ENCODE results near the gene PALLD. TPM values are rescaled to one million over a fixed set of nuclear protein-coding genes. Genes with fewer than 3 reads are reported as not detected.

The PALLD gene
- polyA plus RNA-seq, 4 donors, result 179 to 246 (median 227) TPM

DNA sequence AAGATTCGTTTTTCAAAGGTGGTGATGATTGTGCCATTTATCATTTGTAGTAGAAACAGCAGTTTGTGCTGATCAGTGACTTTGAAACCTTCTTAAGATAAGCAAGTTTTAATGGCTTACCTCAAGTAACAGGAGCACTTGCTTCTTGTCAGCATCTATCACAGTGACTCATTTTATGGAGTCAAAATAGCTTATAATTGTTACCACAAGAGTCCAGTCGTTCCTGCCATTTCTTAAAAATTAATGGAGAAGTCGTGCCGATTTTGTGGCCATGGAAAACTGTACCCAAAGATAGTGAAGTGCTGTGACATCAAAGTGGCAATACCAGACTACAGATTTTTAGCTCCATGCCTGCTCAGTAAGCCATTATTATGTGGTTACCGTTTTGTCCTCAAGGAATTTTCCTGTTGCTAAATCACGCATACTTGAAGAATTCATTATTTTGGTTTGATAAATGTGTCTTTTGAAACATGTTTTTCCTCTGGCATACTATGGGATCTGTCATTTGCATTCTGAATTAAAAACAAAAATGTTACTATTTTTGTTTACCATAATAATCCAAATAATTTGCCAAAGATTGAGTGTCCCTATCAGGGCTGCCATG lies 383.3 kb downstream of the PALLD start:
- DNase-seq (ENCODE audit: low read depth in 4 of 4, low spot score in 3 of 4), result no peak

DNA sequence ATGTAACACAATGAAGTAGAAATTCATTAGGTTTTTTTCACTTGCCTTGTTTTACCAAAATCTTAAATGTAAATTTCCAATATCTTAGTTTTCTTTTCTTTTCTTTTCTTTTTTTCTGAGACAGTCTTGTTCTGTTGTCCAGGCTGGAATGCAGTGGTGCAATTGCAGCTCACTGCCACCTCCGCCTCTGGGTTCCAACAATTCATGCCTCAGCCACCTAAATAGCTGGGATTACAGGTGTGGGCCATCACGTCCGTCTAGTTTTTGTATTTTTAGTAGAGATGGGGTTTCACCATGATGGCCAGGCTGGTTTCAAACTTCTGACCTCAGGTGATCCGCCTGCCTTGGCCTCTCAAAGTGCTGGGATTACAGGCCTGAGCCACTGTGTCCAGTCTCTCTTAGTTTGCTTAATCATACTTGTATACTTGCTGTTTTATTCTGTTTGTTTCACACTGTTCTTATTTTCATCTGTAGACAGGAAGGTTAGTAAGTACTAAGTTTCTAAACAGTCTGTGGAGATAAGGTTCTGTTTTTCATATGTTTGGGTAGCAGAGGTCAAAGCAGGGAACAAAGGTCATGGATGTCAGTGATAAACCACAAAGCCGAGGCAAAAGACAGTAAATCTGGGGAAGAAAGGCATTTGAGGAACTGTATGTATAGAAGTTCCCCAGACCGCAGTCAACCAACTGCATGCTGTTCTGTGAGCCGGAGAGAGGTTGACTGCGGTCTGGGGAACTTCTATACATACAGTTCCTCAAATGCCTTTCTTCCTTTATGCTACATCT lies 384.2 kb downstream of the PALLD start:
- no peak for DNase-seq (ENCODE audit: low read depth in 4 of 4, low spot score in 3 of 4)

DNA sequence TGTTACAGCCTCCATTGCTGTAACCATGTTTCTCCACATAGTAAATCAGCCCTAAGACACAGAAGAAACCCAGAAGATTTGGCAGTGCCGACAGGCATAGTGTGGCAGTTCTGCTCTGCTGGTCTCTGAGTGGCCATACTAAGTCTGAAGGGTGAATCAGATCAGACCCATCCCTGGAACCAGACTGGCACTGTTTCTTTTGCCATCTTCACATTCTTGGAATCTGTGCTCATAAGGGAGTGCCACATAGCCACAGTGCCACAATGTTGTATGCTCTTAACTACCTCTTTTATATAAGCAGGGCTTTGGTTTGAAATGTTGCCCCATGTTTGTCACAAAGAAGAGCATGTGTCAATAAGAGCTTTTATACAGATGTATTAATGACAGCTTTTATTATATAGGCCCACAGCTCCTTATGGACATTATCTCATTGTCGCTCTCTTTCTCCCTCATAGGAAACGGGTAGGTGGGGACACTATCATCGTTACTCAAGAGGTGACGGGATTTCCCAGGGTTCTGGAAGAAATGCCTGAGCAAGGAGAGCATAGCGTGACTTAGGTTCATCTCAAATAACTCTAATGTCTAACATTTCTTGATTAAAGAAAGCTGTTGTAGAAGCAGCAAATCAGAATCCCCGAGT lies 385.0 kb downstream of the PALLD start:
- no peak for DNase-seq (ENCODE audit: low read depth in 4 of 4, low spot score in 3 of 4)

DNA sequence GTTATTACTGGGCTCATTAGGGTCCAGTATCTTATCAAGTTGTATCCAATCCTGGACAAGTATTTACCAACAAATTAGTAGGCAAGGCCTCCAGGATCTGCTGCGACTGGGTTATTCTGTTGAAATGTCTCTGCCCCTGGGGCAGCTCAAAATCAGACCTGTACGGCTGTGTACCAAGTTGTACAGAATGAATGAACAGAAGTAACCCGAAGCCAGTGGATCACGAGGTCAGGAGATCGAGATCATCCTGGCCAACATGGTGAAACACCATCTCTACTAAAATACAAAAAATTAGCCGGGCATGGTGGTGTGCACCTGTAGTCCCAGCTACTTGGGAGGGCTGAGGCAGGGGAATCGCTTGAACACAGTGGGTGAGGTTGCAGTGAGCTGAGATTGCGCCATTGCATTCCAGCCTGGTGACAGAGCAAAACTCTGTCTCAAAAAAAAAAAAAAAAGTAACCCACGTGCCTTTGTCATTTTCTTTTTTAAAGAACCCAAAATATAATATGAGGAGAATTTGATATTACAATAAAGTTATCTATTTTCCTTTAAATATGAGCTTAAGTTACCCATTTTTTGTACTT lies 385.9 kb downstream of the PALLD start:
- DNase-seq (ENCODE audit: low read depth in 4 of 4, low spot score in 3 of 4), result no peak

DNA sequence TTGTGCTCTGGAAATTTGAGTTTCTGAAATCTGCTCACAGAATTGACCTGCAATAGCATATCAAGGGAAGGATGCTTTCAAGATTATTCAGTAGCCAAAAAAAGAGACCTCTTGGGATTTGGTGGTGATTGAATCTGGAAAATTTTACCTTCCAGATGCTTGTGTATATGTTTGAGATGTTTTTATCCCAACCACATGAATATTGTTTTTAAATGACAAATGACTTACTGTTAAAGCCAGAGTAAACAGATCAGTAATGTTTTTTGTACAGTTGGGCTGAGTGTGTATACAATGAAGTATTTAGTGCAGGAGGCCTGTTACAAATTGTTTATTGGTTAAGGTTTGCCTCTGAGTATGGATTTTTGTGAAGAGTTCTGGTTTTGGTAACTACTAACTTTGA lies 386.7 kb downstream of the PALLD start:
- no peak for DNase-seq (ENCODE audit: low read depth in 4 of 4, low spot score in 3 of 4)

DNA sequence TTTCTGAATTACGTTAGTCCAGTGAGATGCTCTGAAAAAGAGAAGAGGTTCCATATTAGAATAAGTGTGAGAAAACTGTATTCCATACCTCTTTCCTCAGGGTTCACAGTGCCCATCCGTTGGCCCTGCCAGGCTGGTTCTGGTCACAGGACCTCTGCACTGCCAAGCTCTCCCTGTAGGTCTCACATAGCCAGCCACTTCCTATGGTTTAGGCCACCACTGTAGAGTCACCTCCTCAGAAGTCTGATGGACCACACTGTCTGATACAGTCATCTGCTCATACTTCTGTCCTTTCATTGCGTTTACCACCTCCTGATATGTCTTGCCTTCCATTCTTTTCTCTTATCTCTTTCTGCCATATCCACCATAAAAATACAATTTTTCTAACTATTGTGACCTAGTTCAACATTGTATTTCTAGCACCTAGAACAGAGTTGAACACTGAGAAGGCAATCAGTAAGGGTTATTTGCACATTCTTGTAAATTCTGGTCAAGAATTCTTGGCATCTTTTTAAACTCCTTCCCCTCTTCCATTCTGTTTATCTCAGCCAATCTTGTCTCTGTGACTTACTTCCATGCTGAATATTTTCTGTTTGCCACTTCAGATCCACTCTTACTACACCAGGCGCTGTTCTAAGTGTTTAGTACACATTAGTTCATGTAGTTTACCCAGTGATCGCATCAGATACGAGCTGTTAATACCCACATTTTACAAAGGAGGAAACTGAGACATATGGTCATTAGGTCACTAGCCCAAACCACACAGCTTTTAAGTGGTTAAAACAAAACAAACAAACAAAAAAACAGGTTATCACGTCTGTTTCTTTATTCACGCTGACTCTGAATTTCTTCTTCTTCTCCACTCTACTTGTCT lies 387.6 kb downstream of the PALLD start:
- no peak for DNase-seq (ENCODE audit: low read depth in 4 of 4, low spot score in 3 of 4)

DNA sequence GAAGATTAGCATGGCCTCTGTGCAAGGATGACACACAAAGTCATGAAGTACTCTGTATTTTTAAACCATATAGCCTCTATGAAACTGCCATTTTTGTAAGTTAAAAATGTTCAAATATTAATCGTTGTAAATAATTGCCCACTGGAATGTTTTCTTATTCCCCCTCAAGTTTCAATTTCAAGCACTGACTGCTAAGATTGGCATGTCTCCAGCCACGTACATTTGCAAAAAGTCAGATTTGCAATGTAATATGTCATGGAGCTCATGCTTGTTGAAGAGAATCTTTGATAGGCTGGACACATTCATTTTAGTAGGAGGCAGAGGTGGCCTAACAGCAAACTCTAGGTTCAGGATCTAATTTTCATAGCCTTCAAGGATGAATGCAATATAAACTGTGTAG lies 388.5 kb downstream of the PALLD start:
- DNase-seq (ENCODE audit: low read depth in 4 of 4, low spot score in 3 of 4), result no peak

DNA sequence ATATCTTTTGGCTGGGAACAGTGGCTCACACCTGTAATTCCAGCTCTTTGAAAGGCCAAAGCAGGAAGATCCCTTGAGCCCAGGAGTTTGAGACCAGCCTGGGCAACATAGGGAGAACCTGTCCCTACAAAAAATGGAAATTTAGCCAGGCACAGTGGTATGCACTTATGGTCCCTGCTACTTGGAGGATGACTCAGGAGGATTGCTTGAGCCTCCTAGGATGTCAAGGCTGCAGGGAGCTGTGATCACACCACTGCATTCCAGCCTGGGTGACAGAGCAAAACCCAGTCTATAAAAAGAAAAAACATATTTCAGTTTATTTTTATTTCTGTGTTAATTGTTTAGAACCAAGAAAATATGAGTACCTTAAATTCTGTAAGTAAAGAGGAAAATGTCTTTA lies 389.5 kb downstream of the PALLD start:
- DNase-seq (ENCODE audit: low read depth in 4 of 4, low spot score in 3 of 4), result no peak

DNA sequence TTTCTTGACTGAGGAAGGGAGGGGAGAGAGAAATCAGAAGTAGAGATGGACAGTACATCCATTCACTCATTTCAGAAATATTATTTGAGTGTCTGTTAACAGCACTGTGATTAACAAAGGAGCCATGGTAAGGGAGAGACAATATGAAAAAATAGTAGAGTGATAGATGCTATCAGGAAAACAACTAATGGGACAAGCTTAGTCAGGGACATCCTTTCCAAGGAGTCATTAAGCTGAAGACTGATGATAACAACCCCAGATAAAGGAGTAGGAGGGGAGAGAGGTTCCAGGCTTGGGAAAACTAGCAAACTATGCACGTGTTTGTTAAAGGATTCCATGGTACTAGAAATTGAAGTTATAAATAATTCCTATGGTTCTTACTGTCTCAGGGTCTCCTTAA lies 391.0 kb downstream of the PALLD start:
- no peak for DNase-seq (ENCODE audit: low read depth in 4 of 4, low spot score in 3 of 4)

DNA sequence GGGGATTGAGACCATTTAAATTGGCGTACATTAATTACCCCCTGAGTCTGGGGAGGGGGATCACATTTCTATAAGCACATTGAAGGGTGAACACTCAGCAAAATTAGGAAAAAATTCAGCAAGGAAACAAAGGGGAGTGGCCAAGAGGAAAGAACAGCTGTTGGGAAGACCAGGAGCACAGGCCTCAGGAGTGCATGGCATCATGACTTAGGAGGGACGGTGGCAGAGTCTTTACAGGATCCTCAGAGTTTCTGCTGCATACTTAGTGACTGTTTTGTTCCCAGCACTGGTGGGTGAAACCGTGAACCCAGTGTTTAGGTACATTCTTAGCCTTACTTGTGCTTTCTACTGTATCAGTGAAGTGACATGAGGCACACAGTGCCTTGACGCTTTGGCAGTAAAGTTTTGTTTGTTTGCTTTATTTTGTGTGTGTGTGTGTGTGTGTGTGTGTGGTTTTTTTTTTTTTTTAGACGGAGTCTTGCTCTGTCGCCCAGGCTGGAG lies 391.9 kb downstream of the PALLD start:
- no peak for DNase-seq (ENCODE audit: low read depth in 4 of 4, low spot score in 3 of 4)

DNA sequence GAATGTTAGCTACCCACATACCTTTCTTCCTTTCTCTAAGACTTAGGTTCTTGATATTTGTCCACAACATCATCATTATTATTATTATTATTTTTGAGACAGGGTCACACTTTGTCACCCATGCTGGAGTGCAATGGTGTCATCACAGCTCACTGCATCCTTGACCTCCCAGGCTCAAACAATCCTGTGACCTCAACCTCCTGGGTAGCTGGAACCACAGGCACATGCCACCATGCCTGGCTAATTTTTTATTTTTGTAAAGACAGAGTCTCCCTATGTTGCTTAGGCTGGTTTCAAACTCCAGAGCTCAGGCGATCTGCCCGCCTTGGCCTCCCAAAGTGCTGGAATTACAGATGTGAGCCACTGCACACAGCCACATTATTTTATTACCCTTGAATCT lies 394.2 kb downstream of the PALLD start:
- DNase-seq (ENCODE audit: low read depth in 4 of 4, low spot score in 3 of 4), result no peak

DNA sequence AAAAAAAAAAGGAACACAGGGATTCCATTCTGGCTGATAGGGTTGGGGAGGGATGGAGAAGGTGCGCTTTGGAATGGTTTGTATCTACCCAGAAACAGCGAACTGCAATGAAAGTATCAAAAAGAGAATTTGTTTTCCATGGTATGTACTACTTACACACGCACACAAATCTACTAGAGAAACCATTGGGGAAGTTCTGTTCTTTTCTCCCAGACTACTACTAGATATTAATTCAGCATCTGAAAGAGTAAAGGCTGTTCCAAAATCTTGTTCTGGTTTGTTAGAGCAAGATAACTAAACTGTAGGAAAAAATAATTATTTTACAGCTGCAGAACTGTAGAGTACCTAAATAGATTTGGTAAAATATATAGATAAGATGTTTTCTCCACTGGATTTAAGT lies 394.8 kb downstream of the PALLD start:
- no peak for DNase-seq (ENCODE audit: low read depth in 4 of 4, low spot score in 3 of 4)

DNA sequence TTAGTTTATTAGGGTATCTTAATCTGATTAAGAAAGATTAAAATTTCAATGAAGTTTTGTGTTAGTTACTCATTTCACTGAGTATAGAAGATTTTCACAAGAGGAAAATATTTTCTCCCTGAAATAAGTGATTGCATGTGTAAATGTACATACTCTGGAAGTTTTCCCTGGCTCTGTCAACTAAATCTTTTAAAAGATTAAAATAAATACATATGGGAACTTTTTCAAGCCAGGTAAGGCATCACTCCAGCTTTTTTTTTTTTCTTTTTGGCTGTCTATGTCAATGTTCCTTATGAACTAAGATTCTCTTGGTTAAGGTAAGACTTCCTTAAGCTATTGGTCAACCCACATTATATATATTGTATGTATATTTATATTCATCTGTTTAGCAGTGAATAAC lies 395.6 kb downstream of the PALLD start:
- no peak for DNase-seq (ENCODE audit: low read depth in 4 of 4, low spot score in 3 of 4)

DNA sequence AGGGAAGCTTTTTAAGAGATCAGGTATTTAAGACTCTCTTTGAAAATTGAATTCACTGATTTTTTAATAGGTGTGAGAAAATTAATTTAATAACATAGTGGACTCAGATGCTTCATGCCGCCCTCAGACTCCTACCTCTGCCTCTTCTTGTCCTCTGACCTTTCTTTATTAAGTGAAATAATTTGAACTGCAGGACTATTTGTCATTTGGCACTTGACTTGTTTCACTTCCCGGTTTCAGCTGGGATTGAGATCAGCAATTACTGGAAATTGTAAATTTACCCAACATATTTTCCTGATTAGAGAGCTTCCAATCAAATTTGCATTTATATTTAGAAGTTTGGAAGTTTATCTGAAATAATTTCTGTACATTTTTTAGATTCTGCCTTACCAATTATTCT lies 396.4 kb downstream of the PALLD start:
- no peak for DNase-seq (ENCODE audit: low read depth in 4 of 4, low spot score in 3 of 4)

DNA sequence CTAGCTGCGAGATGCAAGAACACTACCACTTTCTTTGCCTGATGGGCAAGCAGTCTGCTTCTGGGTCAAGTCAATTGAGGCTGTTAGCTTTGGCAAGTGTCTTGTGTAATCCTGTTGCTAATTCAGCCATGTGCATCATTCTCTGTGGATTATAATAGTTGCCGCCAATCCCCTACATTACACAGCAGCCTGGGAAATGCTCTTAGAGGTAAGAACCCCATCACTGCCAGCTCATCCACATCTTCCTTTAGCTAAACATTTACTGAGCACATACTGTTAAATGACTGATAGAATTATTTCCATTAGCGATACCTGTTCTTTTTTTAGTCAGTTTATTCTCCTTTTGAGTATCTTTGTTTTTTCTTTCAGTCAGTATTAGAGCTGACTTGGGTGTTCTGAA lies 397.0 kb downstream of the PALLD start:
- DNase-seq (ENCODE audit: low read depth in 4 of 4, low spot score in 3 of 4), result no peak

DNA sequence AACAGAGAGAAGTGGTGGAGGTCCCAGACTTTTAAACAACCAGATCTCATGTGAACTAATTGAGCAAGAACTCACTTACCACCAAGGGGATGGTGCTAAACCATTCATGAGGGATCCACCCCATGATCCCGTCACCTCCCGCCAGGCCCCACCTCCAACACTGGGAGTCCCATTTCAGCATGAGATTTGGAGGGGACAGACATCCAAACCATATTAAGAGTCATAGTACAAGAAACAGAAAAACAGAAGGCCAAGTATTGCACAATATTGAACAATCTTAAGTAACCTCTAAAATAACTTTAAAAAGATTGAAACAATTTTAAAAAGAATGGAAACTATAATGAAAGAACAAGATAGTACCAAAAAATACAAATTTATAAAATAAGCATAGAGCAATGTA lies 403.2 kb downstream of the PALLD start:
- no peak for DNase-seq (ENCODE audit: low read depth in 4 of 4, low spot score in 3 of 4)

DNA sequence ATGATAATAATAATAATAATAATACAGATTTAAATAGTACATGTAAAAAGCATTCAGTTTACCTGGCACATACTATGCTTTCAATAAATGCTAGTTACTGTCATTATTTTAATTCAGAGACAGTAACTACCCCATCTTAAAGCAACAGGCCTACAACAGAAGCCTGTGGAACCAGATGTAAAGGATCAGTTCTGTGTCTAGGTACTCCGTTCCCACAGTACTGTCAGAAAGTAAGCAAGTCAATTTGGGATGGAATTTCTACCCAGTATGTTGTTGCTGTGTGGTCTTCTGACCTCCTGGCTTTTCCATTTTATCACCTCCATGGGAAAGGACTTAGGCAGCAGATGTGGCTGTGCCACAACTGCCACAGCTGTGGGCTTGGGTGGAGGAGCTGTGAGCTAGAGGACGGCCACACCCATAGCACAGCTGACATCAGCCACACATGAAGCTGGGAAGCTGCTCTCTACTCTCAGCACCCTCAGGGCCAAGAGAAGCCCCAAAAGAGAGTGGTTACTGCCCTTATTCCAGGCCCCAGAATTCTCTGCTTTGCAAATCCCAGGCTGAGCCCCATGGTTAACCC lies 410.4 kb downstream of the PALLD start:
- no peak for DNase-seq (ENCODE audit: low read depth in 4 of 4, low spot score in 3 of 4)

DNA sequence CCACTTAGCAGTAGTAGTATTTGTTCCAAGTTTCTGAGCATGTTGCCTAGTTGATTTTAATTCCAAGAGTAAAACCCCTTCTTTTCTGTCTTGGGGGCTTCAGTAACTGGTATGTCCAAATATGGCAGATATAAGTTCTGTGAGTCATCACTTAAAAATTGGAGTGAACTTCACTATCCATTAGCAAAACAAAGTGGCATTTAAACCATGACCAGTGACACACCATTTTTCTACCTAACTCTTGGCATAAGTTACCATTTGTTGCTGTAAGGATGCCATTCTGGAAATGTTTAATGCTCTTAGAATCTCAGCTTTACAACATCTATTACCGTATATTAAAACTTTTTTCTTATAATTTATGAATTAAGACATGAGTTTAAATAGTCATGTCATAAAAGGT lies 411.2 kb downstream of the PALLD start:
- no peak for DNase-seq (ENCODE audit: low read depth in 4 of 4, low spot score in 3 of 4)

DNA sequence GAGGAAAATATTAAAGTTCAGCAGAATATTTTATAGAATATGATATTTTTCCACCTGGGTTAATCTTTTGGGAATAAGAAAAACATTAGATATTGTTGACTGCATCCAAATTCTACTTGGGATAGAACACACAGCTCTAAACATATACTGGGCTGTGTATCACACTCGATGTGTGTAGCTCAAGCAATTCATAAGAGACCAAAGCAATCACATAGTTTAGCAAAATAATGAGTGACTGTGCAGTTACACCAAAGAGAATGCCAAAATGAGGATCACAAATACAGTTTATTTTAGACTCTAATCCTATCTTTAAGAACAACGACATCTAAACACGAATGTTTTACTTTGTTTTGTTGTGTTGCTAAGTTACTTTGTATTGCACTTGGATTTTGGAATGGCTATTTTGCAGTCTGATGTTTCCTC lies 412.0 kb downstream of the PALLD start:
- DNase-seq (ENCODE audit: low read depth in 4 of 4, low spot score in 3 of 4), result no peak

DNA sequence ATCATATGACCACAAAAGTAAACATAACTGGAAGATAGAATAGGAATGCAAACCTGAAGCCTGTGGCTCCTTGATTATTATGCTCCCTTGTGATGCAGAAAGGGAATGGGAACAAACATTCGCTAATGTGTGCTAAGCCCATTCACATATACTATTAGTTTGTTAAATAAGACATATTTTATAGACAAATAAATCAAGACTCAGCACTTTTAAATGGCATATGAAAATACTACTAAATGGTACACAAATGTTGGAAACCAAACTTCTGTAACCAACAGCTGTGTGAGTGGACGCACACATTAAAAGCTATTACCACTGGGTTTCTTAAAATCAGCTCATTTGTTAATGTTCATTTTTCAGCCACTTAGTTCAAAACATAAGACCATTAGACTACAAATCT lies 417.2 kb downstream of the PALLD start:
- no peak for DNase-seq (ENCODE audit: low read depth in 4 of 4, low spot score in 3 of 4)
